Aorta (tissue), 5 donors: Measurements from ENCODE around the gene CT45A7. TPM values are rescaled to one million over a fixed set of nuclear protein-coding genes. Genes with fewer than 3 reads are reported as not detected.
"Not testable (repeated sequence)": the region's sequence is repeated elsewhere in the genome, so short reads cannot be mapped to it uniquely, and the experiment has no call there.

Experiments
- ATAC-seq: fragments of 200-7000 bp; cut with Tn5 transposase; one replicate; pipeline ENCODE4 v1.9.1; 2022; ENCODE audit warnings: moderate library complexity; ENCODE audit not compliant: low FRiP score
- DNase-seq, 2 donors: peaks; one replicate each; pipeline ENCODE4 v3.0.0-alpha.2; 2020
- H3K27ac ChIP-seq, 2 donors: one replicate each; pipeline ENCODE4 v1.5.1; 2013; ENCODE audit warnings: low read length in 2 of 2, mild to moderate bottlenecking in 2 of 2, moderate library complexity in 2 of 2, control low read depth in 1 of 2, inconsistent platforms in 1 of 2, low read depth in 1 of 2
- H3K27me3 ChIP-seq, 2 donors: one replicate each; pipeline ENCODE4 v1.6.1; 2013; ENCODE audit warnings: control low read depth in 1 of 2, low read length in 1 of 2, mild to moderate bottlenecking in 1 of 2, moderate library complexity in 1 of 2; ENCODE audit not compliant: insufficient read depth in 2 of 2, control insufficient read depth in 1 of 2
- H3K36me3 ChIP-seq, 2 donors: one replicate each; pipeline ENCODE4 v1.6.1; 2013; ENCODE audit warnings: control low read depth in 1 of 2, low read length in 1 of 2, mild to moderate bottlenecking in 1 of 2; ENCODE audit not compliant: insufficient read depth in 2 of 2, control insufficient read depth in 1 of 2
- H3K4me1 ChIP-seq, 2 donors: one replicate each; pipeline ENCODE4 v1.6.1; 2013; ENCODE audit warnings: low read length in 2 of 2, control low read depth in 1 of 2, mild to moderate bottlenecking in 1 of 2, moderate library complexity in 1 of 2; ENCODE audit not compliant: insufficient read depth in 2 of 2, control insufficient read depth in 1 of 2
- H3K4me3 ChIP-seq, 2 donors: one replicate each; pipeline ENCODE4 v1.5.1; 2013; ENCODE audit warnings: low read length in 2 of 2, control low read depth in 1 of 2, mild to moderate bottlenecking in 1 of 2
- H3K9me3 ChIP-seq: one replicate; pipeline ENCODE4 v1.6.1; 2013; ENCODE audit warnings: mild to moderate bottlenecking, low read length; ENCODE audit not compliant: control insufficient read depth
- WGBS, 2 donors: extraction: QIAGEN DNeasy Blood & Tissue Kit; methylation state at CpG; one replicate each; pipeline ENCODE4 v1.1.7; 2013; 5-methylcytosine and 5-hydroxymethylcytosine counted together
- intact Hi-C, 2 donors: fragments of 100-400 bp; cut with DNase I; formaldehyde crosslinking; loops; one replicate each; pipeline versions ENCODE4 v1.14.2 to v1.15.0; 2022
- long read RNA-seq, 2 donors: library from polyadenylated mRNA; unstranded; transcript quantifications; one replicate each; pipeline ENCODE4 v2.0.0, GENCODE V29; 2020 to 2021
- polyA plus RNA-seq, 2 donors: library from polyadenylated mRNA; stranded (reverse); fragments of 200-250 nt; gene quantifications; one replicate each; pipeline ENCODE4 v1.2.3, GENCODE V29; 2013
- total RNA-seq, 2 donors: library from RNA; stranded (reverse); fragmentation: NEBNext Ultra II Directional; extraction: Animal tissue kit (Norgen Biotek cat#: 25700); gene quantifications; one replicate each; pipeline ENCODE4 v1.2.1, GENCODE V29; 2021
- donor health status: healthy with polysubstance abuse.
- donor health status: Bipolar disorder and iron deficiency.
- donor health status: DM: no; HTN: no; CAD: no.
- donor health status: DM: no; HTN: no; CAD: no.
- donor health status: DM: yes; HTN: yes; CAD: no.

CT45A7 gene, protein sequence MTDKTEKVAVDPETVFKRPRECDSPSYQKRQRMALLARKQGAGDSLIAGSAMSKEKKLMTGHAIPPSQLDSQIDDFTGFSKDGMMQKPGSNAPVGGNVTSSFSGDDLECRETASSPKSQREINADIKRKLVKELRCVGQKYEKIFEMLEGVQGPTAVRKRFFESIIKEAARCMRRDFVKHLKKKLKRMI
- total RNA-seq (not detected), polyA plus RNA-seq (not detected)
- long read RNA-seq, donor 1 = 0 reads
- long read RNA-seq, donor 2 = 0 reads

DNA sequence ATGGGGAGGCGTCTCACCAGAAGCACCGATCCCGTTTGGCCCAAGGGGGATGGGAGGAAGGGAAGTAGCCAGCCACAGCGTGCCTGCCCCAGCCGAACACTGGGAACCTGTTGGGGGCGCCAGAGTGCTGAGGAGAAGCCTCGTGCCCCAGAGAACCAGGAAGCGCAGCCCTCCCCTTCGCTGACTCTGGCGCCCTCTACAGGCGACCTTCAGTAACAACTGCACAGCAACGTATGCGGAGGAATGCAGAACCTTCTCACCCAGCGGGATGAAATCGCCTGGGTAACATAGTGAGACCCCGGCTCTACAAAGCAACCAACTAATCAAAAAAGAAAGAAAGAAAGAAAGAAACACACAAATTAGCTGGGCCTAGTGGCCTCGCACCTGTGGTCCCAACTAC lies at the start of gene CT45A7:
Gene CT45A7, minus strand, starts transcription at position 101 of the 400 bp plus-strand sequence. CDS start 3,747 bp downstream, outside the sequence.
- H3K4me1 ChIP-seq, H3K27ac ChIP-seq, H3K36me3 ChIP-seq, DNase-seq, H3K4me3 ChIP-seq, H3K27me3 ChIP-seq, ATAC-seq, H3K9me3 ChIP-seq, intact Hi-C loops: not testable (repeated sequence)
- WGBS, 2 donors = no CpG with 5 or more reads among the region's 17 CpGs

DNA sequence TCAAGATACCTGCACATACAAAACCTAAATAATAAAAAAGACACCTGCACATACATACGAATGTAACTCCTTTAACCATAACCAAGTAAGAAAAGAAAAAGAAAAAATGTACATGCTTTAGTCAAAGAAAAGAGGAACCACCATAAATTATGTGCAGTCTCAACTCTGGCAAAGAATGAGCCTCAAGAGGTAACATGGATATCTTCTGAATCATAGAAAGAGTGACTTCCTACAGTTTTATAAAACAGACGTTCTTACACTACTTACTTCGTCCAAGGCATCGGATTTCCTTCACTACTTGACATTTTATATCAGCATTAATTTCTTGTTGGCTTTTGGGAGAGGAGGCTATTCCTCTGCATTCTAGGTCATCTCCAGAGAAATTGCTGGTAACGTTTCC lies 45.7 kb upstream of the CT45A7 start:
- H3K4me3 ChIP-seq, H3K9me3 ChIP-seq, ATAC-seq, H3K27ac ChIP-seq, H3K4me1 ChIP-seq, H3K36me3 ChIP-seq, DNase-seq, intact Hi-C loops, H3K27me3 ChIP-seq: not testable (repeated sequence)
- 51 to 65% methylated on average over 4 of the region's 5 CpGs for WGBS, 2 donors

DNA sequence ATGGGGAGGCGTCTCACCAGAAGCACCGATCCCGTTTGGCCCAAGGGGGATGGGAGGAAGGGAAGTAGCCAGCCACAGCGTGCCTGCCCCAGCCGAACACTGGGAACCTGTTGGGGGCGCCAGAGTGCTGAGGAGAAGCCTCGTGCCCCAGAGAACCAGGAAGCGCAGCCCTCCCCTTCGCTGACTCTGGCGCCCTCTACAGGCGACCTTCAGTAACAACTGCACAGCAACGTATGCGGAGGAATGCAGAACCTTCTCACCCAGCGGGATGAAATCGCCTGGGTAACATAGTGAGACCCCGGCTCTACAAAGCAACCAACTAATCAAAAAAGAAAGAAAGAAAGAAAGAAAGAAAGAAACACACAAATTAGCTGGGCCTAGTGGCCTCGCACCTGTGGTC lies 34.6 kb upstream of the CT45A7 start, which contains the start of gene CT45A9:
Gene CT45A9, minus strand, starts transcription at position 101 of the 400 bp plus-strand sequence. CDS start 3,751 bp downstream, outside the sequence.
- ATAC-seq, DNase-seq, H3K9me3 ChIP-seq, H3K36me3 ChIP-seq, intact Hi-C loops, H3K27ac ChIP-seq, H3K27me3 ChIP-seq, H3K4me1 ChIP-seq, H3K4me3 ChIP-seq: not testable (repeated sequence)
- WGBS, 2 donors = no CpG with 5 or more reads among the region's 17 CpGs

DNA sequence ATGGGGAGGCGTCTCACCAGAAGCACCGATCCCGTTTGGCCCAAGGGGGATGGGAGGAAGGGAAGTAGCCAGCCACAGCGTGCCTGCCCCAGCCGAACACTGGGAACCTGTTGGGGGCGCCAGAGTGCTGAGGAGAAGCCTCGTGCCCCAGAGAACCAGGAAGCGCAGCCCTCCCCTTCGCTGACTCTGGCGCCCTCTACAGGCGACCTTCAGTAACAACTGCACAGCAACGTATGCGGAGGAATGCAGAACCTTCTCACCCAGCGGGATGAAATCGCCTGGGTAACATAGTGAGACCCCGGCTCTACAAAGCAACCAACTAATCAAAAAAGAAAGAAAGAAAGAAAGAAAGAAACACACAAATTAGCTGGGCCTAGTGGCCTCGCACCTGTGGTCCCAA lies 17.4 kb upstream of the CT45A7 start, which contains the start of gene CT45A8:
Gene CT45A8, minus strand, starts transcription at position 101 of the 400 bp plus-strand sequence. CDS start 3,755 bp downstream, outside the sequence.
- H3K9me3 ChIP-seq, H3K4me1 ChIP-seq, H3K27me3 ChIP-seq, DNase-seq, H3K27ac ChIP-seq, ATAC-seq, H3K36me3 ChIP-seq, H3K4me3 ChIP-seq, intact Hi-C loops: not testable (repeated sequence)
- WGBS, 2 donors = no CpG with 5 or more reads among the region's 17 CpGs

DNA sequence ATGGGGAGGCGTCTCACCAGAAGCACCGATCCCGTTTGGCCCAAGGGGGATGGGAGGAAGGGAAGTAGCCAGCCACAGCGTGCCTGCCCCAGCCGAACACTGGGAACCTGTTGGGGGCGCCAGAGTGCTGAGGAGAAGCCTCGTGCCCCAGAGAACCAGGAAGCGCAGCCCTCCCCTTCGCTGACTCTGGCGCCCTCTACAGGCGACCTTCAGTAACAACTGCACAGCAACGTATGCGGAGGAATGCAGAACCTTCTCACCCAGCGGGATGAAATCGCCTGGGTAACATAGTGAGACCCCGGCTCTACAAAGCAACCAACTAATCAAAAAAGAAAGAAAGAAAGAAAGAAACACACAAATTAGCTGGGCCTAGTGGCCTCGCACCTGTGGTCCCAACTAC lies 17.2 kb downstream of the CT45A7 start, which contains the start of gene CT45A2:
Gene CT45A2, minus strand, starts transcription at position 101 of the 400 bp plus-strand sequence. CDS start 3,747 bp downstream, outside the sequence.
- intact Hi-C loops, DNase-seq, H3K36me3 ChIP-seq, H3K27me3 ChIP-seq, H3K4me3 ChIP-seq, ATAC-seq, H3K27ac ChIP-seq, H3K4me1 ChIP-seq, H3K9me3 ChIP-seq: not testable (repeated sequence)
- WGBS, 2 donors = no CpG with 5 or more reads among the region's 17 CpGs

DNA sequence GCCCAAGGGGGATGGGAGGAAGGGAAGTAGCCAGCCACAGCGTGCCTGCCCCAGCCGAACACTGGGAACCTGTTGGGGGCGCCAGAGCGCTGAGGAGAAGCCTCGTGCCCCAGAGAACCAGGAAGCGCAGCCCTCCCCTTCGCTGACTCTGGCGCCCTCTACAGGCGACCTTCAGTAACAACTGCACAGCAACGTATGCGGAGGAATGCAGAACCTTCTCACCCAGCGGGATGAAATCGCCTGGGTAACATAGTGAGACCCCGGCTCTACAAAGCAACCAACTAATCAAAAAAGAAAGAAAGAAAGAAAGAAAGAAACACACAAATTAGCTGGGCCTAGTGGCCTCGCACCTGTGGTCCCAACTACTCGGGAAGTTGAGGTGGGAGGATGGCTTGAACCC lies 34.4 kb downstream of the CT45A7 start, which contains the start of gene CT45A6:
Gene CT45A6, minus strand, starts transcription at position 101 of the 400 bp plus-strand sequence. CDS start 3,794 bp downstream, outside the sequence.
- H3K9me3 ChIP-seq, H3K4me1 ChIP-seq, H3K36me3 ChIP-seq, H3K4me3 ChIP-seq, H3K27ac ChIP-seq, H3K27me3 ChIP-seq, intact Hi-C loops, ATAC-seq, DNase-seq: not testable (repeated sequence)
- no CpG with 5 or more reads among the region's 16 CpGs for WGBS, 2 donors

DNA sequence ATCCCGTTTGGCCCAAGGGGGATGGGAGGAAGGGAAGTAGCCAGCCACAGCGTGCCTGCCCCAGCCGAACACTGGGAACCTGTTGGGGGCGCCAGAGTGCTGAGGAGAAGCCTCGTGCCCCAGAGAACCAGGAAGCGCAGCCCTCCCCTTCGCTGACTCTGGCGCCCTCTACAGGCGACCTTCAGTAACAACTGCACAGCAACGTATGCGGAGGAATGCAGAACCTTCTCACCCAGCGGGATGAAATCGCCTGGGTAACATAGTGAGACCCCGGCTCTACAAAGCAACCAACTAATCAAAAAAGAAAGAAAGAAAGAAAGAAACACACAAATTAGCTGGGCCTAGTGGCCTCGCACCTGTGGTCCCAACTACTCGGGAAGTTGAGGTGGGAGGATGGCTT lies 51.7 kb downstream of the CT45A7 start, which contains the start of gene CT45A5:
Gene CT45A5, minus strand, starts transcription at position 101 of the 400 bp plus-strand sequence. CDS start 3,774 bp downstream, outside the sequence.
- H3K4me1 ChIP-seq, H3K9me3 ChIP-seq, H3K4me3 ChIP-seq, H3K27ac ChIP-seq, H3K36me3 ChIP-seq, DNase-seq, intact Hi-C loops, H3K27me3 ChIP-seq, ATAC-seq: not testable (repeated sequence)
- WGBS, 2 donors = no CpG with 5 or more reads among the region's 16 CpGs
